Uterus (tissue), 2 donors: ENCODE data around the gene SNX18.

ENCODE experiments used
- POLR2A ChIP-seq, 2 donors: fragments of 450-650 bp; IDR thresholded peaks; one replicate each; pipeline ENCODE4 v1.6.1; 2016; ENCODE audit warnings: antibody characterized with exemption in 2 of 2, mild to moderate bottlenecking in 1 of 2, moderate library complexity in 1 of 2
- TF ChIP-seq, protein P1 (sequence below), 4 experiments: fragments of 200-600 bp in 2 of 4; fragments of 450-650 bp in 2 of 4; sonication (generic) in 2 of 4; IDR thresholded peaks; one replicate each; pipeline ENCODE4 v1.5.1; 2016 to 2019; ENCODE audit warnings: antibody characterized with exemption in 4 of 4, mild to moderate bottlenecking in 2 of 4, moderate library complexity in 1 of 4

DNA sequence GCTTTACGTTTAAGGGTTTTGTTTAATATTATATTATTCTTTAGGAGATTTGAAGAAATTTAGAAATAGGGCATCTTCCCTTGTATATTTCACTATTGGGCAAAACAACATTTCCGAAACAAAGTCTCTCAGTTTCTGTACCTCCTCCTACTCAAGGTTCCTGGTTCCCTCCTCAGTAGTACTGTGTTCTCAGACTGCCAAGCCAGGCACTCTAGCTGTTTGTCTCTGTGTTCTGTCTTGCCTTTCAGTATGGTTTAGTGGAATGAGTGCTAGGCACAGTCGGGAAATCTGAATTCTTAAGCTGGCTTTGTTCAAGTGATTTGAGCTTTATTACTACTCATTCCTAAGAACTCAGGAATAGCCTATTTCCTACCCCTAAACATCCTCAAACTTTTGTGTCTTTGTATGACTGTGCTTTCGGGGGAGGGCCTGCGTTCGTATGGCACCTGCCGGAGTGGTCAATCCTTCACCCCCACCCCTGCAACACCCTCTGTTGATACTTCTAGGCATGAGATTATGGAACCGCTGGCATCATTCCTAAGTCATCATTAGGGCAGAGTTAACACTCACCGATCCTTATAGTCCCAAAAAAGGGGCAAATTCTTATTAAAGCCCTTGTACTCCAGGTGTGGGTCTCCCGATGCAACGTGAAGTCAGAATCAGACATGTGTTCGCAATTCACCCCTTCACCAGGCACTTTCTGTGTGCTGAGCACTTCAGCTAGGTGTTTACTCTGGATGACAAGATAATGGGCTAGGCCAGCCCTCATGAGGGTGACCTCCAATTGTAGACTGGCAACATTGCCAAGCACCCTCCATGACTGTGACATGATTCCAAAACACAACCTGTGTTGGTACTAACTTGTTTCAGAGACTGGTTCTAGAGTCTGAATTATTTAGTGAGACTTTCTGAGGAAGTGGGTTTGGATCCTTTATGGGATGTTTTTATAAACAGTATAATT lies 24.5 kb downstream of the SNX18 start:
- TF ChIP-seq, protein P1, sequence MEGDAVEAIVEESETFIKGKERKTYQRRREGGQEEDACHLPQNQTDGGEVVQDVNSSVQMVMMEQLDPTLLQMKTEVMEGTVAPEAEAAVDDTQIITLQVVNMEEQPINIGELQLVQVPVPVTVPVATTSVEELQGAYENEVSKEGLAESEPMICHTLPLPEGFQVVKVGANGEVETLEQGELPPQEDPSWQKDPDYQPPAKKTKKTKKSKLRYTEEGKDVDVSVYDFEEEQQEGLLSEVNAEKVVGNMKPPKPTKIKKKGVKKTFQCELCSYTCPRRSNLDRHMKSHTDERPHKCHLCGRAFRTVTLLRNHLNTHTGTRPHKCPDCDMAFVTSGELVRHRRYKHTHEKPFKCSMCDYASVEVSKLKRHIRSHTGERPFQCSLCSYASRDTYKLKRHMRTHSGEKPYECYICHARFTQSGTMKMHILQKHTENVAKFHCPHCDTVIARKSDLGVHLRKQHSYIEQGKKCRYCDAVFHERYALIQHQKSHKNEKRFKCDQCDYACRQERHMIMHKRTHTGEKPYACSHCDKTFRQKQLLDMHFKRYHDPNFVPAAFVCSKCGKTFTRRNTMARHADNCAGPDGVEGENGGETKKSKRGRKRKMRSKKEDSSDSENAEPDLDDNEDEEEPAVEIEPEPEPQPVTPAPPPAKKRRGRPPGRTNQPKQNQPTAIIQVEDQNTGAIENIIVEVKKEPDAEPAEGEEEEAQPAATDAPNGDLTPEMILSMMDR (IDR thresholded peaks at IDR 0.05), result no peak
- TF ChIP-seq POLR2A (IDR thresholded peaks at IDR 0.05), result no peak
